Ovary (tissue), 3 donors: ENCODE data around the gene C3.

Source experiments
- CTCF ChIP-seq, 3 donors: fragments of 450-650 bp in 2 of 3; fragments of 200-600 bp in 1 of 3; IDR thresholded peaks; one replicate each; pipeline versions ENCODE4 v1.5.1 to v1.8.0; 2016 to 2022; ENCODE audit warnings: antibody characterized with exemption in 3 of 3, mild to moderate bottlenecking in 1 of 3
- EP300 ChIP-seq: sonication (generic); formaldehyde crosslinking; IDR thresholded peaks from one replicate; pipeline ENCODE4 v1.6.1; 2017; ENCODE audit warnings: antibody characterized with exemption
- POLR2A ChIP-seq: fragments of 450-650 bp; IDR thresholded peaks from one replicate; pipeline ENCODE4 v1.6.1; 2017; ENCODE audit warnings: antibody characterized with exemption, mild to moderate bottlenecking, moderate library complexity
- donor health status: DM: no; HTN: no; CAD: no.

DNA sequence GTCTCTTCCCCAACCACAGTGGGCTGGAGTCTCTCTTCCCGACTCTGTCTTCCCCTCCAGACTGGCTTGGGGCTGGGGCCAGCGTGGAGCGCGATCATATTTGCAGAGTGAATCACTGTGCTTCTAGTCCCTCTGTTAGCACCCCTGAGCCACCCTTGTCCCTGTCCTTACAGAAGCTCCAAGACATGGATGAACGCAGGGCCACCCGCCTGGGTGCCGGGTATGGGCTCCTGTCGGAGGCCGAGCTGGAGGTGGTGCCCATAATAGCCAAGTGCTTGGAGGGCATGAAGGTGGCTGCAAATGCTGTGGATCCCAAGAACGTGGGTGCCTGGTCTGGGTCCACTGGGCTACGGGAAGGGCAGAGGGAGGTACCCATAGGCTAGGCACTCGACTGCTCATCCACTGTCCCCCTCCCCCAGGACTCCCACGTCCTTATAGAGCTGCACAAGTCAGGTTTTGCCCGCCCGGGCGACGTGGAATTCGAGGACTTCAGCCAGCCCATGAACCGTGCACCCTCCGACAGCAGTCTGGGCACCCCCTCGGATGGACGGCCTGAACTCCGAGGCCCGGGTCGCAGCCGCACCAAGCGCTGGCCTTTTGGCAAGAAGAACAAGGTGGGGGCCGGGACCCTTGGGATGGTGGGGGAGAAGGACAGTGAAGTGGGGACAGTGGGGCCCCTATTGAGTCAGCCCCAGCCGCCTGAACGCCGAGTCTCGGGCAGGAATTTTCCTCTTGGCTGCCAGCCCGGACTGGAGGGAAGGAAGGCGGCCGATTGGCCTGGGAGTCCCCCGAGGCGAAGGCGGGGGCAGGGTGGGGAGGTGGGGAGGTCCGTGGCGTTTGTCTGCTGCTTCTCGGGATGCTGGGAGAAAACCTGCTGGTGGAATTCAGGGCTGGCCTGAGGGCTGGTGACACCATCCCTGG, 24.2 kb upstream of the C3 start:
- no peak for TF ChIP-seq CTCF (IDR thresholded peaks at IDR 0.05)
- TF ChIP-seq EP300: no peak
- no peak for TF ChIP-seq POLR2A
